HuH-7.5 (cell line): ENCODE measurements around the gene FRG2.
"Not testable (repeated sequence)": the region's sequence is repeated elsewhere in the genome, so short reads cannot be mapped to it uniquely, and the experiment has no call there.

ENCODE experiments used
- DNase-seq: peaks from one replicate; pipeline ENCODE4 v3.0.0; 2011; ENCODE audit warnings: low spot score

Gene FRG2

GRCh38 chr4:190016369-190017289, 10.4 kb downstream of the FRG2 start:
- DNase-seq: no peak

GRCh38 chr4:190015538-190016368, 11.3 kb downstream of the FRG2 start:
- DNase-seq: no peak

GRCh38 chr4:190014771-190015537, 12.1 kb downstream of the FRG2 start:
- no peak for DNase-seq

GRCh38 chr4:189989941-189990340, 37.1 kb downstream of the FRG2 start:
- not testable (repeated sequence) for DNase-seq

GRCh38 chr4:189988877-189989431, 38.1 kb downstream of the FRG2 start:
- DNase-seq: no peak

- not testable (repeated sequence) for DNase-seq
Measured at GRCh38 chr4:189985651-189986243, 41.3 kb downstream of the FRG2 start.

GRCh38 chr4:189984661-189985060, 42.4 kb downstream of the FRG2 start:
- DNase-seq: not testable (repeated sequence)

GRCh38 chr4:189983916-189984526, 43.0 kb downstream of the FRG2 start:
- not testable (repeated sequence) for DNase-seq

- no peak for DNase-seq
Measured at GRCh38 chr4:189981970-189982369, 45.1 kb downstream of the FRG2 start.

GRCh38 chr4:189980292-189980691, 46.8 kb downstream of the FRG2 start:
- DNase-seq: not testable (repeated sequence)

- DNase-seq: no peak
Measured at GRCh38 chr4:189979196-189980047, 47.6 kb downstream of the FRG2 start.
